ENCODE results near the gene OR9A4.
"Not testable (repeated sequence)": the region's sequence is repeated elsewhere in the genome, so short reads cannot be mapped to it uniquely, and the experiment has no call there.

OR9A4 gene

GRCh38 chr7:141916099-141916498 is at the start of gene OR9A4:
TSS of gene OR9A4 (plus strand) at chr7:141916399. CDS start at chr7:141918876, 2,477 bp downstream.
- no peak for FAIRE-seq

DNA sequence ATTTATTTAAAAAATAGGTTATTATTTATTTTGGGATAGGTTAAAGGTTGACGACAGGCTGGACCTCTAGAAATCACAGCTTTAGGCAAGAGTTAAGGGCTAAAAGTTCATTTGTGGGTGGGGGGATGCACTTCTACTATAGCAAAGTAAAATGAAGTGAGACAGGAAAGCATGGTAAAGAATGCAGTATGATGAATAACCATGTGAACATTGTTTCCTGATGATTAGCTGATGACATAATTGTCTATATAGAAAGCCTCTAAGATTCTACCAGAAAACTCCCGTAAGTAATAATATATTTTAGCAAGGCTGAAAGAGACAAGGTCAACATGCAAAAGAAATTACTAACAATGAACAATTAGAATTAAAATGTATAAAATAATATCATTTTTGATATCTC is 49.2 kb upstream of the OR9A4 start:
- no peak for FAIRE-seq

DNA sequence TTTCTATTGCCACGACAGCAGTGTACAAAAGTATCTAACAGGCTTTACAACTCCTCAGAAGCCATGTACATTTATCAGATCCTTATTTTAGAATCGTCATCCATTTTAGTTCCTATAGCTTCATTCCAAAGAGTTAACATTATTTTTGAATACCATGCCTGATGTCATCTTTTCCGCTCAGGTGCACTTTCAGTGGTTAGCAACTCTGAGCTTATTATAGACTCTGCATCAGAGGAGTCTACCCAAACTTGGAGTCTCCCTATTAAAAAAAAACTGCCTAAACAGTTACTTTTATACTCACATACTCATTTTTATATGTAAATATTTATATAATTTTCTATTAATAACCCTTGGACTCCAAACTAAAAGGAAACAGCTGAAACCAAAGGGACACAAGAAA is 43.3 kb upstream of the OR9A4 start:
- FAIRE-seq: no peak

DNA sequence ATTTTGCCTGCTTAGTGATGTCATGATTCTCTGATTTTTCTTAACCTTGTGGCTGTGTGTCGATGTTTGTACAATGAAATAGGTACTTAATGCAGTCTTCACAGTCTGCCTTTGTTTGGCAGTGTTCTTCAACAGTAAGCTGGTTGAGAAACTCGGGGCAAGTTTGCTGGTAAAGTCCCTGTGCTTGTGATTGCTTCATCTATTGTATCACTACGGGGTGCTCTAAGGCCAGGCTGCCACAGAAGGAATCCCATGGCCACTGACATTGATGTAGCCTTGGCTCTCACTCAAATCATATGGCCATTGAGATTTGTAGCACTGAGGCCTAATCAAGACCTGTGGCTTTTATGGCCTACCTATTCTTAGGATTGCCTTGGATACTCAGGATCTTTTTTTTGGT is 41.4 kb upstream of the OR9A4 start:
- FAIRE-seq: no peak

DNA sequence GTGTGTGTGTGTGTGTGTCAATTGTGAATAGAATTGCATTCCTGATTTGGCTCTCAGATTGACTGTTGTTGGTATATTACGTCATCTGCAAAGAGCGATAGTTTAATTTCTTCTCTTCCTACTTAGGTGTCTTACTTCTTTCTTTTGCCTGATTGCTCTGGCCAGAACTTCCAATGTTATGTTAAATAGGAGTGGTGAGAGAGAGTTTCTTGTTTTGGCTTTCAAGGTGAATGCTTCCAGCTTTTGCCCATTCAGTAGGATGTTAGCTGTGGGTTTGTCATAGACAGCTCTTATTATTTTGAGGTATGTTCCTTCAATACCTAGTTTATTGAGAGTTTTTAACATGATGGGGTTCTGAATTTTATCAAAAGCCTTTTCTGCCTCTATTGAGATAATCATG is 40.7 kb upstream of the OR9A4 start:
- no peak for FAIRE-seq

- no peak for FAIRE-seq
These were observed 39.8 kb upstream of the OR9A4 start for GRCh38 chr7:141876371-141876770.

GRCh38 chr7:141877365-141877764 is 38.8 kb upstream of the OR9A4 start:
- no peak for FAIRE-seq

- no peak for FAIRE-seq
These were observed 35.2 kb upstream of the OR9A4 start for GRCh38 chr7:141880960-141881359.

GRCh38 chr7:141884539-141885225 is 31.5 kb upstream of the OR9A4 start:
- FAIRE-seq: no peak

- no peak for FAIRE-seq
These were observed 26.9 kb upstream of the OR9A4 start for GRCh38 chr7:141889321-141889720.

GRCh38 chr7:141891336-141891735 is 24.9 kb upstream of the OR9A4 start:
- FAIRE-seq: no peak

DNA sequence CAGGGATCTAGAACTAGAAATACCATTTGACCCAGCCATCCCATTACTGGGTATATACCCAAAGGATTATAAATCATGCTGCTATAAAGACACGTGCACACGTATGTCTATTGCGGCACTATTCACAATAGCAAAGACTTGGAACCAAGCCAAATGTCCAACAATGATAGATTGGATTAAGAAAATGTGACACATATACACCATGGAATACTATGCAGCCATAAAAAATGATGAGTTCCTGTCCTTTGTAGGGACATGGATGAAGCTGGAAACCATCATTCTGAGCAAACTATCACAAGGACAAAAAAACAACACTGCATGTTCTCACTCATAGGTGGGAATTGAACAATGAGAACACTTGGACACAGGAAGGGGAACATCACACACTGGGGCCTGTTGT is 16.8 kb upstream of the OR9A4 start:
- FAIRE-seq: not testable (repeated sequence)

GRCh38 chr7:141906285-141906684 is 9.9 kb upstream of the OR9A4 start:
- no peak for FAIRE-seq

DNA sequence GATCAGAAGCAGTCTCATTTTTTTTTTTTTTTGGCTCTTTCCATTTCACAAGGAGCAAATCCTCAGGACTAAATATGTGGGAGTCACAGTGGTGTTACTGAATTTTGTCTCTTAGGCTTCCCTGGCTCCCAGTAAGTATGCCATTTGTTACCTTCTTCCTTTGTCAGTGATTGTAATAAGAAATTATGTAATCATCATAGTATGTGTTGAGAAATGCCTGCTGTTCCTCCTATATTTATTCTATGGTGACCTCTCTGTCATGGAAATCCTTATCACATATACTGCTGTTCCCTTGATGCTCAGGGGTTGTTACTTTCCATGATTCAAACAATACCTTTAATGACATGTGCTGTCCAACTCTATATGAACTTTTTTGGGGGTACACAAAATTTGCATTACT is 4.8 kb upstream of the OR9A4 start:
- FAIRE-seq: no peak

- no peak for FAIRE-seq
These were observed 634 bp upstream of the OR9A4 start for GRCh38 chr7:141915565-141915964.

- FAIRE-seq: no peak
These were observed 4.1 kb downstream of the OR9A4 start for GRCh38 chr7:141920281-141920680.

DNA sequence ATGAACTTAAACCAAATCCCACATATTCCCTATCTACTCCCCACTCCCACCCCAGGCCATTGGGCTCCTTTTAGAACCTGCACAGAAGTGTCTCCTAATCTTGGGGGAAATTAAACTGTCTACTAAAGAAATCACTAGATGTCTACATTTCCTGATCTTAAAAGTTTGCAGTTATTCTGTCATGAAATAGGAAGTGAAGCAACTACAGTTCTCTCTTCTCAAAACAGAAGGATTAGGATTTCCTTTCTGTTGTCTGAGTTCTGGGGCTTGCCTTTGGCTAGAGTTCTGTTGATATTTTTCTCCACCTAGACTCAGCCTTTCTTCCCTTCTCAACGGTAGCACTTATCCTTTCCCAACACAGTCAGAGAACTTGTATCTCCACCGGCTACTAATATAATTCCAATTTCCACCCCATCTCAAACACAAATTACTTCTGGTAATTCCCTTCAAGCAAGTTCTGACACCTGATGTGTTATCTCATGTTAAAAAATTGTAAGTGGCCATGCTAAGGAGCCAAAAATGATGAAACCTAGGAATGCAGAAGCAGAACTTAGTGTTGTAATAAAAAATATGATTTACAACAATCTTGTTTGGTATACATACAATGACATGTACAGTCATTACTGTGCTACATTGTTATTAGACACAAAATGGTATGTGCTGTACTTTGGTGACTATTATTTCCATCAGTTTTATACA is 12.1 kb downstream of the OR9A4 start:
- FAIRE-seq: no peak

GRCh38 chr7:141928845-141929195 is 12.6 kb downstream of the OR9A4 start:
- FAIRE-seq: no peak

- FAIRE-seq: no peak
These were observed 14.0 kb downstream of the OR9A4 start for GRCh38 chr7:141930211-141930610.

- no peak for FAIRE-seq
These were observed 24.9 kb downstream of the OR9A4 start for GRCh38 chr7:141941075-141941474.

- FAIRE-seq: no peak
These were observed 27.6 kb downstream of the OR9A4 start for GRCh38 chr7:141943846-141944245.

DNA sequence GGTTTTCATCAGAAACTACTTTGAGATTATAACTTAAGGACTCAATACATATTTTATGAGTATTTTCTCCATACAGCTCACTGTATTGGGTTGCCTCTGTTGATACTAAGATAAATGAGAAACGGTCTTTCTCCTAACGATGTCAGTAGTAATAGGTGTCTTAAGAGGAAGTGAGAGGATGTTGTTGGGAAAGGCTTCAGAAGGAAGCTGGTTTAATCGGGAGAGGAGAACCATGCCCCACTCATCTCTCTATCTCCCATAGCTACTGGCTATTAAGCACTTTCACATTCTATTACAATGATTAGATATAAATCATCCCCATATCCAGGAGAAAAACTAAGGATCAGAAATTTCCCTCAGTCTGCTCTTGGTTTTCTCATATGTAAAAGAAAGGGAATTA is 28.6 kb downstream of the OR9A4 start:
- FAIRE-seq: no peak

DNA sequence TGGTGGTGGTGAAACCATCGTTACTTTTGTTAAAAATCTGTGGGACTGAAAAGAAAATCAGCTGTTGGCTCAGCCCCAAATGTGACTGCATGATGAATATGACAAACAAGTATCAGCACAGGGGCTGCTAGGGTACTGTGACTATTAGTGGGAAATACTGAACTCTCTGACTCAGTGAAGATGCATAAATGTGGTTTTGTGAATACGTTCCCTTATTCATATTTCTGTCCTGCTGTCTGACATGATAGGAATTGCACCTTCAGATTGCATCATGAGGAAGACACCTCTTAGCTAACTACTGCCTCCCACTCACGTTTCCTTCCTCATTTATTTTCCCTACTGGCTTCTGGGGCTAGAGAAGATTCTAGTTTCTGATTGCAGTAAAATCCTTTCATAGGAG is 29.2 kb downstream of the OR9A4 start:
- FAIRE-seq: no peak

DNA sequence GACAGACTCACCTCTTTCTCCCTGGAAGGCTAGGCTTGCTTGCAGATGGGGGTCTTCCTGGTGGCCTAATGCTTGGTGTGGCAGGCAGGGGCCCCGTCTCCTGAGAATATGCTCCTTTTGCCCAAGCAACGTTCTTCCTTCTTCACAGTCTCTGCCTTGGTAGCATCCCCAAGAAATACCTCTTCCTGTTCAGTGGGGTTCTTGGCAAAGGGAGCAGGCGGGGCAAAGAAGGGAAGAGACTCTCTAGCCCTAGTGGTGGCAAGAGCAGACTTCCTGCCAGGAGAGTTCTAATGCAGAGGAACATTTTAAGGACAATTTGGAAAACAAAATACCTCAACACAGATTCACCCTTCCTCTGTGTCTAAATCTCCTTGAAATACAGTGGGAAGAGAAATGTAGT is 30.6 kb downstream of the OR9A4 start, which contains the start of gene CLEC5A:
CLEC5A (minus strand) TSS at position 179 of the 400 bp plus-strand sequence. CDS start 682 bp downstream, outside the sequence.
- no peak for FAIRE-seq

- FAIRE-seq: no peak
These were observed 32.8 kb downstream of the OR9A4 start for GRCh38 chr7:141949021-141949420.
